ENCODE data around the gene FMN2. TPM values are rescaled to one million over a fixed set of nuclear protein-coding genes. Genes with fewer than 3 reads are reported as not detected.

The FMN2 gene
- total RNA-seq, 2 experiments from 2014 or later: not detected

DNA sequence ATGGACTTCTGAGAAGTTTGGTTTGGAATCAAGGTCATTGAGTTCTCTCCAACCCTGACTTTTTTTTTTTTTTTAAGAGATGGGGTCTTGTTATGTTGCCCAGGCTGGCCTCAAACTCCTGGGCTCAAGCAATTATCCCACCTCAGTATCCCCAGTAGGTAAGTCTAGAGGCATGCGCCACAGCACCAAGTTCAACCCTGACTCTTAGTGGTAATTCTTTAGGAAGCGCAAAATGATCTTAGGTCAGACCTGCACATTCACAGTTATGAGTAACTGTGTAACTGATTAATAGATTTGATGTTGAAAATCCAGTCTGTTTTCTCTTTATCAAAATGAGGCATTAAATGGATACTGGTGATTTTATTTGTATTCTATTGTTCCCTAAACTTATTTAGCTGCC, 424.4 kb downstream of the FMN2 start:
- H3K27me3 ChIP-seq (ENCODE audit: control insufficient read depth in 1 of 2, insufficient read depth in 2 of 2, low read length in 2 of 2): no peaks in the 10 kb centered on the region
- TF ChIP-seq, protein P1, sequence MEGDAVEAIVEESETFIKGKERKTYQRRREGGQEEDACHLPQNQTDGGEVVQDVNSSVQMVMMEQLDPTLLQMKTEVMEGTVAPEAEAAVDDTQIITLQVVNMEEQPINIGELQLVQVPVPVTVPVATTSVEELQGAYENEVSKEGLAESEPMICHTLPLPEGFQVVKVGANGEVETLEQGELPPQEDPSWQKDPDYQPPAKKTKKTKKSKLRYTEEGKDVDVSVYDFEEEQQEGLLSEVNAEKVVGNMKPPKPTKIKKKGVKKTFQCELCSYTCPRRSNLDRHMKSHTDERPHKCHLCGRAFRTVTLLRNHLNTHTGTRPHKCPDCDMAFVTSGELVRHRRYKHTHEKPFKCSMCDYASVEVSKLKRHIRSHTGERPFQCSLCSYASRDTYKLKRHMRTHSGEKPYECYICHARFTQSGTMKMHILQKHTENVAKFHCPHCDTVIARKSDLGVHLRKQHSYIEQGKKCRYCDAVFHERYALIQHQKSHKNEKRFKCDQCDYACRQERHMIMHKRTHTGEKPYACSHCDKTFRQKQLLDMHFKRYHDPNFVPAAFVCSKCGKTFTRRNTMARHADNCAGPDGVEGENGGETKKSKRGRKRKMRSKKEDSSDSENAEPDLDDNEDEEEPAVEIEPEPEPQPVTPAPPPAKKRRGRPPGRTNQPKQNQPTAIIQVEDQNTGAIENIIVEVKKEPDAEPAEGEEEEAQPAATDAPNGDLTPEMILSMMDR (IDR thresholded peaks at IDR 0.05): no peak
- POLR2A ChIA-PET: no interaction called here
- Mint-ChIP-seq H3K4me1 (ENCODE audit: low read depth) (no peaks in the 10 kb centered on the region), H3K9me3 (peaks cover 4% of the 10 kb centered on the region), H3K36me3 (ENCODE audit: low read depth) (no peaks in the 10 kb centered on the region), H3K27me3 (no peaks in the 10 kb centered on the region), H3K27ac (no peak overlapping the region), H3K4me3 (no peak overlapping the region)
- H3K4me3 ChIP-seq (ENCODE audit: low read length): no peak overlapping the region
- no peaks in the 10 kb centered on the region for H3K4me1 ChIP-seq (ENCODE audit: insufficient read depth, low read length)
- CTCF ChIA-PET: no interaction called here
- DNase-seq (no peak), ATAC-seq (ENCODE audit: poor library complexity) (no peak)
- H3K36me3 ChIP-seq (ENCODE audit: insufficient read depth, low read length): no peaks in the 10 kb centered on the region
- intact Hi-C loops (cut with DNase I, micrococcal nuclease): no loop called here
- peaks cover 0 to 3% of the 10 kb centered on the region in 2 experiments for H3K9me3 ChIP-seq (ENCODE audit: control insufficient read depth in 1 of 2, insufficient read depth in 1 of 2, low read length in 2 of 2)
- H3K27ac ChIP-seq (ENCODE audit: low read depth in 1 of 2, low read length in 2 of 2): no peak overlapping the region

DNA sequence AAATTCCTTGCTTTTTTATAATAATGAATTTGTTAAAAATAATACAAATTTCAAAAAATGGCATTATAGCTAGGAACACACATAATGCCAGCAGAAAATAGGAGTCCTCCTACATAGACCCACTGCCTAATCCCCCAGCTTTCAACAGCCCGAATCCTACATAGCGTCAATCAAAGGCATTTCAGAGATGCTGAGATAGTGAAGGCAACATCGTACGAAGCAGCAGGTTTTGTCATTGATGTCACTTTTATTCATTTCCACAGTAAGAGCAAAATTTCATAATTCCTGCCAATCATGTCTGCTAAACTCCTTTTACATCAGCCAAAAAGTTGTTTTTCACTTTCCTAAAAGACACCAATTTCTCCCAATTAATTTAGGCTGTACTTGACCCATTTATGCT, 426.2 kb downstream of the FMN2 start:
- intact Hi-C loops (cut with DNase I, micrococcal nuclease): no loop called here
- Histone ChIP-seq H3K4me1 (ENCODE audit: insufficient read depth, low read length) (no peaks in the 10 kb centered on the region), H3K27me3 (ENCODE audit: control insufficient read depth in 1 of 2, insufficient read depth in 2 of 2, low read length in 2 of 2) (no peaks in the 10 kb centered on the region), H3K27ac (ENCODE audit: low read depth in 1 of 2, low read length in 2 of 2) (no peak overlapping the region), H3K36me3 (ENCODE audit: insufficient read depth, low read length) (no peaks in the 10 kb centered on the region), H3K9me3 (ENCODE audit: control insufficient read depth in 1 of 2, insufficient read depth in 1 of 2, low read length in 2 of 2) (peaks cover 0 to 7% of the 10 kb centered on the region in 2 experiments), H3K4me3 (ENCODE audit: low read length) (no peak overlapping the region)
- Mint-ChIP-seq H3K27ac (no peak overlapping the region), H3K9me3 (peaks cover 3% of the 10 kb centered on the region), H3K4me3 (no peak overlapping the region), H3K4me1 (ENCODE audit: low read depth) (no peaks in the 10 kb centered on the region), H3K36me3 (ENCODE audit: low read depth) (no peaks in the 10 kb centered on the region), H3K27me3 (no peaks in the 10 kb centered on the region)
- DNase-seq: no peak
- POLR2A ChIA-PET: no interaction called here
- CTCF ChIA-PET: no interaction called here
- TF ChIP-seq, protein P1 (IDR thresholded peaks at IDR 0.05): no peak
- no peak for ATAC-seq (ENCODE audit: poor library complexity)

DNA sequence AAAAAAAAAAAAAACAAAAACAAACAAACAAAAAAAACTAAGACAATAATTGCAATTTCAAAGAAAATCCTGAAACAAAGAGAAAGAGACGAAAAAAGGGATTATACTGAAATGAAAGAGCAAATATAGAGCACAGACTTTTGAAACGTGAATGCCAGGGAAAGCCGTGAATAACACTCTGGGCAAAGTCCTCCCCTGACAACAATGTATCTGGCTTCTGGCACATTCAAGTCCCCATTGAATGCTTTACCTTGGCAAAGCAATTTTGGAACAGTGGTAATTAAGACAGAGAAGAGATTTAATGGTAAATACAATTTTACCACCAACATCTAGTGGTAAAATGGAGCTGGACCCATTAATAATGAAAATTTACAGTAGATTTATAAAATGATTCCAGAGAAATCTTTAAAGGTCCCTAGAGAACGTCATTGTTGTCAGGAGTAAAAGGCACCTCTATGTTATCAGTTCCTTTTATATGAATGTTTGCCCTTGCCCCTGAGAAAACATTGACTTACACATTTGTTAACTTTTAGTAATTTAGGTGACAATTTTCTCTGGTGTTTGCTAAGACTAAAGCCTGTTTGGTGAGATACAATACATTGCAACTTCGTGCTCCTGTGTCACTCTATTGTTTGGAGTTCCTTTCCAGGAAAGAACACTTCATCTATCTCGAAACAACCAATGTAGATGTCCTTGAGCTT, 430.6 kb downstream of the FMN2 start:
- POLR2A ChIA-PET: no interaction called here
- H3K4me3 ChIP-seq (ENCODE audit: low read length): no peak overlapping the region
- no peak overlapping the region for H3K4me3 Mint-ChIP-seq
- no peak overlapping the region for H3K27ac Mint-ChIP-seq
- TF ChIP-seq, protein P1 (IDR thresholded peaks at IDR 0.05): no peak
- H3K36me3 ChIP-seq (ENCODE audit: insufficient read depth, low read length): no peaks in the 10 kb centered on the region
- no peaks in the 10 kb centered on the region for H3K4me1 ChIP-seq (ENCODE audit: insufficient read depth, low read length)
- H3K4me1 Mint-ChIP-seq (ENCODE audit: low read depth): no peaks in the 10 kb centered on the region
- H3K27ac ChIP-seq (ENCODE audit: low read depth in 1 of 2, low read length in 2 of 2): no peak overlapping the region
- no peaks in the 10 kb centered on the region for H3K27me3 ChIP-seq (ENCODE audit: control insufficient read depth in 1 of 2, insufficient read depth in 2 of 2, low read length in 2 of 2)
- no peaks in the 10 kb centered on the region for H3K27me3 Mint-ChIP-seq
- intact Hi-C loops (cut with DNase I, micrococcal nuclease): no loop called here
- ATAC-seq (ENCODE audit: poor library complexity): no peak
- H3K9me3 ChIP-seq (ENCODE audit: control insufficient read depth in 1 of 2, insufficient read depth in 1 of 2, low read length in 2 of 2): peaks cover 0 to 4% of the 10 kb centered on the region in 2 experiments
- DNase-seq: no peak
- no peaks in the 10 kb centered on the region for H3K36me3 Mint-ChIP-seq (ENCODE audit: low read depth)
- CTCF ChIA-PET: no interaction called here
- peaks cover 2% of the 10 kb centered on the region for H3K9me3 Mint-ChIP-seq
